Body of pancreas (tissue), 4 donors: ENCODE results near the gene ZNF546. TPM values are rescaled to one million over a fixed set of nuclear protein-coding genes. Genes with fewer than 3 reads are reported as not detected.

ENCODE experiments used
- ATAC-seq: fragments of 150-250 bp; one replicate; pipeline ENCODE4 v1.9.1; 2016
- DNase-seq, 4 donors: peaks; one replicate each; pipeline ENCODE4 v3.0.0-alpha.2; 2019
- H3K27ac ChIP-seq, 4 donors: fragments of 200-600 bp; sonication (generic); 1 replicate in 3 of 4; 2 replicates in 1 of 4; pipeline versions ENCODE4 v1.5.1 to v1.6.1; 2016 to 2019; ENCODE audit warnings: mild to moderate bottlenecking in 1 of 4, mixed read lengths in 1 of 4, moderate library complexity in 1 of 4
- H3K27me3 ChIP-seq, 2 donors: fragments of 200-600 bp; sonication (generic); one replicate each; pipeline ENCODE4 v1.6.0; 2016; ENCODE audit warnings: mild to moderate bottlenecking in 1 of 2
- H3K36me3 ChIP-seq, 2 donors: fragments of 200-600 bp; sonication (generic); replicated peaks in 1 of 2; 2 replicates each; pipeline ENCODE4 v1.5.1; 2016; ENCODE audit warnings: low read depth in 2 of 2; ENCODE audit not compliant: insufficient read depth in 1 of 2
- H3K4me1 ChIP-seq: fragments of 200-600 bp; sonication (generic); one replicate; pipeline ENCODE4 v1.6.0; 2016
- H3K4me3 ChIP-seq, 2 donors: fragments of 200-600 bp; sonication (generic); 1 replicate in 1 of 2; 2 replicates in 1 of 2; pipeline ENCODE4 v1.5.1; 2016 to 2019
- H3K9me3 ChIP-seq, 3 donors: fragments of 200-600 bp; sonication (generic); 1 replicate in 2 of 3; 2 replicates in 1 of 3; pipeline ENCODE4 v1.5.1; 2016
- CTCF ChIP-seq, 7 experiments: fragments of 450-650 bp in 4 of 7; fragments of 200-600 bp in 3 of 7; sonication (generic) in 3 of 7; IDR thresholded peaks; one replicate each; pipeline ENCODE4 v1.5.1; 2016 to 2019; ENCODE audit warnings: antibody characterized with exemption in 7 of 7
- POLR2A ChIP-seq, 3 donors: fragments of 450-650 bp; IDR thresholded peaks; one replicate each; pipeline ENCODE4 v1.6.1; 2016; ENCODE audit warnings: antibody characterized with exemption in 3 of 3, mild to moderate bottlenecking in 2 of 3
- WGBS, 2 donors: methylation state at CpG; one replicate each; pipeline ENCODE4 v1.1.5; 2017; 5-methylcytosine and 5-hydroxymethylcytosine counted together
- intact Hi-C: fragments of 100-400 bp; cut with DNase I; formaldehyde crosslinking; loops from one replicate; pipeline ENCODE4 v1.15.1; 2023
- total RNA-seq, 2 donors: library from RNA; depleted of rRNA; stranded (reverse); fragments of >200 nt; gene quantifications; one replicate each; pipeline ENCODE4 v1.1.0, GENCODE V29; 2016

ZNF546 gene
- total RNA-seq, 2 donors from 2014 or later: 0.66 to 2.6 TPM

- no peaks in the 10 kb centered on the region for H3K36me3 ChIP-seq
- no peak for TF ChIP-seq POLR2A (IDR thresholded peaks at IDR 0.05)
- TF ChIP-seq CTCF (IDR thresholded peaks at IDR 0.05): no peak
- ATAC-seq (no peak), DNase-seq (no peak)
- no peaks in the 10 kb centered on the region for H3K9me3 ChIP-seq
- intact Hi-C loops: no loop called here
- 68 to 70% methylated on average over 1 of the region's 1 CpG for WGBS, 2 donors
- no peaks in the 10 kb centered on the region for H3K27me3 ChIP-seq
- no peak overlapping the region for H3K4me3 ChIP-seq
- H3K27ac ChIP-seq: no peak overlapping the region
- H3K4me1 ChIP-seq: peaks cover 10% of the 10 kb centered on the region
These were observed 60.3 kb downstream of the ZNF546 start for GRCh38 chr19:40057166-40057565.

- H3K27ac ChIP-seq: no peak overlapping the region
- H3K4me1 ChIP-seq: peaks cover 10% of the 10 kb centered on the region
- H3K9me3 ChIP-seq: no peaks in the 10 kb centered on the region
- no peak overlapping the region for H3K4me3 ChIP-seq
- H3K27me3 ChIP-seq: no peaks in the 10 kb centered on the region
- intact Hi-C loops: no loop called here
- no peak for TF ChIP-seq POLR2A (IDR thresholded peaks at IDR 0.05)
- TF ChIP-seq CTCF (IDR thresholded peaks at IDR 0.05): no peak
- no peak for DNase-seq
- 86 to 96% methylated on average over 1 of the region's 1 CpG for WGBS, 2 donors
- no peaks in the 10 kb centered on the region for H3K36me3 ChIP-seq
- no peak for ATAC-seq
These were observed 62.8 kb downstream of the ZNF546 start for GRCh38 chr19:40059624-40060023.

GRCh38 chr19:40070058-40070457 lies 73.2 kb downstream of the ZNF546 start:
- no peaks in the 10 kb centered on the region for H3K27me3 ChIP-seq
- WGBS, 2 donors: 95 to 100% methylated on average over 1 of the region's 1 CpG
- H3K4me1 ChIP-seq: no peaks in the 10 kb centered on the region
- intact Hi-C loops: no loop called here
- no peak overlapping the region for H3K27ac ChIP-seq
- peaks cover 0 to 23% (median 0%) of the 10 kb centered on the region in 3 donors for H3K9me3 ChIP-seq
- TF ChIP-seq CTCF (IDR thresholded peaks at IDR 0.05) (no peak), POLR2A (IDR thresholded peaks at IDR 0.05) (no peak)
- no peak overlapping the region for H3K4me3 ChIP-seq
- H3K36me3 ChIP-seq: peaks cover 10% of the 10 kb centered on the region in 2 donors
- DNase-seq (no peak), ATAC-seq (no peak)

Other genes with a start within 250 kb of the ZNF546 start
- gene LEUTX, start 218.2 kb upstream of the ZNF546 start, total RNA-seq: not detected
- gene DYRK1B, start 162.9 kb upstream of the ZNF546 start, total RNA-seq: 10 to 100 TPM; 11.9 to 21.1 TPM
- gene FBL, start 150.7 kb upstream of the ZNF546 start, total RNA-seq: 100 to 1,000 TPM in 1 of 2 donors, 10 to 100 TPM in 1; 90.3 to 118 TPM
- 10 to 100 TPM; 19.4 to 24.1 TPM for gene FCGBP, start 62.4 kb upstream of the ZNF546 start, total RNA-seq
- 10 to 100 TPM; 14.2 to 43.8 TPM for gene PSMC4, start 25.9 kb upstream of the ZNF546 start, total RNA-seq
- gene ZNF780B, start 59.2 kb downstream of the ZNF546 start, total RNA-seq: 10 to 100 TPM in 1 of 2 donors, 1 to 10 TPM in 1; 8.3 to 12.5 TPM
- 10 to 100 TPM in 1 of 2 donors, 1 to 10 TPM in 1; 3.3 to 18.9 TPM for gene ZNF780A, start 93.9 kb downstream of the ZNF546 start, total RNA-seq
- 10 to 100 TPM; 15.8 to 25.7 TPM for gene MAP3K10, start 194.4 kb downstream of the ZNF546 start, total RNA-seq
- gene TTC9B, start 221.3 kb downstream of the ZNF546 start, total RNA-seq: not detected
- gene CCNP, start 229.6 kb downstream of the ZNF546 start, total RNA-seq: not detected